ENCODE measurements around the gene CD2. TPM values are rescaled to one million over a fixed set of nuclear protein-coding genes. Genes with fewer than 3 reads are reported as not detected.

The CD2 gene
- total and polyA plus RNA-seq, 2 of the 8 experiments (the other 6 are each of a cell fraction or from before 2014, with no cell fraction given): not detected

GRCh38 chr1:116806671-116807070 lies 52.4 kb downstream of the CD2 start (continued):
- TF ChIP-seq CHD7 (IDR thresholded peaks at IDR 0.05; ENCODE audit: insufficient replicate concordance, low read length): no peak
- no peak for TF ChIP-seq RAD21 (IDR thresholded peaks at IDR 0.05 in 1 of 2, conservative IDR thresholded peaks at IDR 0.05 in 1 of 2; ENCODE audit: low read depth in 2 of 2, low read length in 2 of 2)
- no peak for TF ChIP-seq POLR2A (IDR thresholded peaks at IDR 0.05; ENCODE audit: control extremely low read depth in 1 of 2, low read depth in 2 of 2, low read length in 2 of 2)
- TF ChIP-seq EP300 (IDR thresholded peaks at IDR 0.05; ENCODE audit: borderline replicate concordance in 1 of 2, low read depth in 2 of 2, low read length in 2 of 2): no peak
- no peak for TF ChIP-seq HDAC2 (IDR thresholded peaks at IDR 0.05; ENCODE audit: borderline replicate concordance in 1 of 2, low read depth in 2 of 2, low read length in 2 of 2)
- TF ChIP-seq SUZ12 (IDR thresholded peaks at IDR 0.05; ENCODE audit: low read length): no peak
- TF ChIP-seq CHD1 (IDR thresholded peaks at IDR 0.05; ENCODE audit: low read depth, low read length): no peak
- no peak for TF ChIP-seq SIX5 (IDR thresholded peaks at IDR 0.05; ENCODE audit: low read depth, low read length)
- TF ChIP-seq BCL11A (IDR thresholded peaks at IDR 0.05; ENCODE audit: low read depth in 2 of 2, low read length in 2 of 2): no peak
- TF ChIP-seq ATF3 (IDR thresholded peaks at IDR 0.05; ENCODE audit: insufficient read depth, low read depth, low read length): no peak

All from H1 (cell line).